Lower leg skin (tissue), 3 donors: ENCODE measurements around the gene GAREM2.

Source experiments
- POLR2A ChIP-seq, 2 donors: fragments of 450-650 bp; IDR thresholded peaks; one replicate each; pipeline ENCODE4 v1.6.1; 2016 to 2017; ENCODE audit warnings: antibody characterized with exemption in 2 of 2, mild to moderate bottlenecking in 1 of 2, moderate library complexity in 1 of 2
- TF ChIP-seq, protein P1 (sequence below), 3 donors: fragments of 450-650 bp; IDR thresholded peaks; one replicate each; pipeline ENCODE4 v1.5.1; 2016; ENCODE audit warnings: antibody characterized with exemption in 3 of 3, mild to moderate bottlenecking in 3 of 3, moderate library complexity in 2 of 3

- TF ChIP-seq, protein P1, sequence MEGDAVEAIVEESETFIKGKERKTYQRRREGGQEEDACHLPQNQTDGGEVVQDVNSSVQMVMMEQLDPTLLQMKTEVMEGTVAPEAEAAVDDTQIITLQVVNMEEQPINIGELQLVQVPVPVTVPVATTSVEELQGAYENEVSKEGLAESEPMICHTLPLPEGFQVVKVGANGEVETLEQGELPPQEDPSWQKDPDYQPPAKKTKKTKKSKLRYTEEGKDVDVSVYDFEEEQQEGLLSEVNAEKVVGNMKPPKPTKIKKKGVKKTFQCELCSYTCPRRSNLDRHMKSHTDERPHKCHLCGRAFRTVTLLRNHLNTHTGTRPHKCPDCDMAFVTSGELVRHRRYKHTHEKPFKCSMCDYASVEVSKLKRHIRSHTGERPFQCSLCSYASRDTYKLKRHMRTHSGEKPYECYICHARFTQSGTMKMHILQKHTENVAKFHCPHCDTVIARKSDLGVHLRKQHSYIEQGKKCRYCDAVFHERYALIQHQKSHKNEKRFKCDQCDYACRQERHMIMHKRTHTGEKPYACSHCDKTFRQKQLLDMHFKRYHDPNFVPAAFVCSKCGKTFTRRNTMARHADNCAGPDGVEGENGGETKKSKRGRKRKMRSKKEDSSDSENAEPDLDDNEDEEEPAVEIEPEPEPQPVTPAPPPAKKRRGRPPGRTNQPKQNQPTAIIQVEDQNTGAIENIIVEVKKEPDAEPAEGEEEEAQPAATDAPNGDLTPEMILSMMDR (IDR thresholded peaks at IDR 0.05), result no peak
- TF ChIP-seq POLR2A (IDR thresholded peaks at IDR 0.05), result no peak
Observed at GRCh38 chr2:26217720-26218119, 44.8 kb downstream of the GAREM2 start.
